ENCODE results near the gene KPNA3. TPM values are rescaled to one million over a fixed set of nuclear protein-coding genes. Genes with fewer than 3 reads are reported as not detected.
"Not testable (repeated sequence)": the region's sequence is repeated elsewhere in the genome, so short reads cannot be mapped to it uniquely, and the experiment has no call there.

The KPNA3 gene
- total and polyA plus RNA-seq, 2 experiments from 2014 or later = 29.8 to 36.4 TPM

- peak; percentile 23 for DNase-seq
- no peaks in the 10 kb centered on the region for H4K20me1 ChIP-seq (ENCODE audit: insufficient read depth)
- H3K27ac ChIP-seq = no peak overlapping the region
- no peaks in the 10 kb centered on the region for H3K79me2 ChIP-seq (ENCODE audit: insufficient read depth)
- TF ChIP-seq EZH2phosphoT487 (IDR thresholded peaks at IDR 0.05; ENCODE audit: insufficient read depth, low read depth) = no peak
- TF ChIP-seq EZH2 (IDR thresholded peaks at IDR 0.05; ENCODE audit: insufficient read depth, poor library complexity, severe bottlenecking) = no peak
- peaks cover 23% of the 10 kb centered on the region for H3F3A ChIP-seq (ENCODE audit: insufficient read depth)
- H3K9me3 ChIP-seq (ENCODE audit: low read depth) = no peaks in the 10 kb centered on the region
- peaks cover 3% of the 10 kb centered on the region for H3K4me1 ChIP-seq (ENCODE audit: insufficient read depth)
- 25% methylated on average over 3 of the region's 3 CpGs for WGBS, 2 experiments (ENCODE audit: low coverage in 1 of 2, low lambda C conversion rate in 2 of 2, missing lambda C conversion rate in 2 of 2)
- H3K4me3 ChIP-seq = no peak overlapping the region
- no peak overlapping the region for H3K9ac ChIP-seq
- no peaks in the 10 kb centered on the region for H3K36me3 ChIP-seq (ENCODE audit: low read depth)
- H2AFZ ChIP-seq = no peak overlapping the region
- in situ Hi-C loops (cut with MboI) = no loop called here
- H3K4me2 ChIP-seq (ENCODE audit: unreplicated experiment) = no peak overlapping the region
- H3K27me3 ChIP-seq (replicated peaks; ENCODE audit: insufficient read depth) = 0 out of 2 replicates have a peak, but pooled peaks cover 3% of the 10 kb centered on the region
- H3K9me2 ChIP-seq (ENCODE audit: insufficient read depth) = no peaks in the 10 kb centered on the region
These were observed 13.6 kb upstream of the KPNA3 start for GRCh38 chr13:49806126-49806536.

DNA sequence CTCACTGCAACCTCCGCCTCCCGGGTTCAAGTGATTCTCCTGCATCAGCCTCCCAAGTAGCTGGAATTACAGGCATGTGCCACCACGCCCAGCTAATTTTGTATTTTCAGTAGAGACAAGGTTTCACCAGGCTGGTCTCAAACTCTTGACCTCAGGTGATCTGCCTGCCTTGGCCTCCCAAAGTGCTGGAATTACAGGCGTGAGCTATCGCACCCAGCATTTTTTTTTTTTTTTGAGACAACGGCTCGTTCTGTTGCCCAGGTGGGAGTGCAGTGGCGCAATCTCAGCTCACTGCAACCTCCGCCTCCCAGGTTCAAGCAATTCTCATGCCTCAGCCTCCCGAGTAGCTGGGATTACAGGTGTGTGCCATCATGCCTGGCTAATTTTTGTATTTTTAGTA is 10.6 kb upstream of the KPNA3 start:
- H3K9ac ChIP-seq; H3K79me2 ChIP-seq (ENCODE audit: insufficient read depth); in situ Hi-C loops (cut with MboI); H3K9me3 ChIP-seq (ENCODE audit: low read depth); H3K27me3 ChIP-seq (replicated peaks; ENCODE audit: insufficient read depth); H3K4me1 ChIP-seq (ENCODE audit: insufficient read depth); H3K4me3 ChIP-seq; H3K27ac ChIP-seq; H4K20me1 ChIP-seq (ENCODE audit: insufficient read depth); H2AFZ ChIP-seq; H3K36me3 ChIP-seq (ENCODE audit: low read depth); H3K4me2 ChIP-seq (ENCODE audit: unreplicated experiment); H3K9me2 ChIP-seq (ENCODE audit: insufficient read depth); DNase-seq: not testable (repeated sequence)
- 76 to 80% methylated on average over 9 to 10 of the region's 10 CpGs for WGBS, 2 experiments (ENCODE audit: low coverage in 1 of 2, low lambda C conversion rate in 2 of 2, missing lambda C conversion rate in 2 of 2)
- peaks cover 14% of the 10 kb centered on the region; the same call in 1 of the 2 replicates for H3F3A ChIP-seq (ENCODE audit: insufficient read depth)

DNA sequence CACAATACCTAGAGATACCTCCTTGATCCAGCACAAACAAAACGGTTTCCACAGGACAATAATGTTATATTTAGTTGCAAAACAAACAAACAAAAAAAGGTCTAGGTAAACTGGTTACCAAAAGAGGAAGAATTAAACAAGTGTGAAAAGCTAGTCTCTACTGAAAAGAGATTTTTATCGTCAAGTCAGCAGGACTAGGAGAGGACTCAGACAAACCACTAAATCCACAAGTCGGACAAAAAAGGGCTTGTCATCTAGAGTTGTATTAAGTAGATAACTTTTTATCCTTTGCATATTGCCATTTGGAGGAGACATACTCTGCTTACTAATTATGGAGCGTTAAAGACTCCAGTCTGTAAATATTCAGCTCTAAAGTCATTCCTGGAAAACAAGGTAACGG is 9.9 kb upstream of the KPNA3 start:
- Histone ChIP-seq H3F3A (ENCODE audit: insufficient read depth) (peaks cover 14% of the 10 kb centered on the region; the same call in 1 of the 2 replicates), H3K79me2 (ENCODE audit: insufficient read depth) (no peaks in the 10 kb centered on the region), H3K4me3 (no peak overlapping the region), H4K20me1 (ENCODE audit: insufficient read depth) (no peaks in the 10 kb centered on the region), H3K27me3 (replicated peaks; ENCODE audit: insufficient read depth) (0 out of 2 replicates have a peak, but pooled peaks cover 3% of the 10 kb centered on the region), H3K27ac (no peak overlapping the region), H3K36me3 (ENCODE audit: low read depth) (no peaks in the 10 kb centered on the region), H3K9ac (no peak overlapping the region), H3K9me3 (ENCODE audit: low read depth) (no peaks in the 10 kb centered on the region), H3K4me1 (ENCODE audit: insufficient read depth) (no peaks in the 10 kb centered on the region), H2AFZ (no peak overlapping the region), H3K9me2 (ENCODE audit: insufficient read depth) (no peaks in the 10 kb centered on the region), H3K4me2 (ENCODE audit: unreplicated experiment) (no peak overlapping the region)
- TF ChIP-seq EZH2 (IDR thresholded peaks at IDR 0.05; ENCODE audit: insufficient read depth, poor library complexity, severe bottlenecking) (no peak), EZH2phosphoT487 (IDR thresholded peaks at IDR 0.05; ENCODE audit: insufficient read depth, low read depth) (no peak)
- no peak for DNase-seq
- WGBS, 2 experiments (ENCODE audit: low coverage in 1 of 2, low lambda C conversion rate in 2 of 2, missing lambda C conversion rate in 2 of 2) = 72 to 77% methylated on average over 5 of the region's 5 CpGs
- in situ Hi-C loops (cut with MboI) = no loop called here

GRCh38 chr13:49791711-49792549 is 552 bp downstream of the KPNA3 start:
- H3K27me3 ChIP-seq (replicated peaks; ENCODE audit: insufficient read depth) = no peaks in the 10 kb centered on the region

More at GRCh38 chr13:49791711-49792549, 552 bp downstream of the KPNA3 start:
- peaks cover 51% of the 10 kb centered on the region for H3K79me2 ChIP-seq (ENCODE audit: insufficient read depth)
- peak overlapping the region; percentile 94 for H3K9ac ChIP-seq
- H3K9me2 ChIP-seq (ENCODE audit: insufficient read depth) = no peaks in the 10 kb centered on the region
- no peaks in the 10 kb centered on the region for H3K9me3 ChIP-seq (ENCODE audit: low read depth)
- TF ChIP-seq EZH2 (IDR thresholded peaks at IDR 0.05; ENCODE audit: insufficient read depth, poor library complexity, severe bottlenecking) (no peak), EZH2phosphoT487 (IDR thresholded peaks at IDR 0.05; ENCODE audit: insufficient read depth, low read depth) (no peak)
- peak overlapping the region; percentile 100 for H3K4me2 ChIP-seq (ENCODE audit: unreplicated experiment)
- WGBS, 2 experiments (ENCODE audit: low coverage in 1 of 2, low lambda C conversion rate in 2 of 2, missing lambda C conversion rate in 2 of 2) = 1 to 3% methylated on average over 80 to 88 of the region's 98 CpGs
- peak overlapping the region; percentile 94 for H2AFZ ChIP-seq
- no peaks in the 10 kb centered on the region for H3K36me3 ChIP-seq (ENCODE audit: low read depth)
- DNase-seq = peak; percentile 70
- peaks cover 8% of the 10 kb centered on the region; the same call in 1 of the 2 replicates for H3F3A ChIP-seq (ENCODE audit: insufficient read depth)
- in situ Hi-C loops (cut with MboI) = no loop called here
- no peaks in the 10 kb centered on the region for H4K20me1 ChIP-seq (ENCODE audit: insufficient read depth)
- peak overlapping the region; percentile 87 for H3K4me3 ChIP-seq
- H3K4me1 ChIP-seq (ENCODE audit: insufficient read depth) = peaks cover 13% of the 10 kb centered on the region
- H3K27ac ChIP-seq = peak overlapping the region; percentile 86

All from GM23248 (cell line).